HG02588 (cell line): ENCODE results near the gene NME4.

ENCODE experiments used
- ATAC-seq: cut with Tn5 transposase; IDR thresholded peaks from one replicate; pipeline ENCODE4 v1.9.1; 2021; ENCODE audit warnings: mild to moderate bottlenecking, moderate library complexity; ENCODE audit not compliant: unreplicated experiment

NME4 gene

DNA sequence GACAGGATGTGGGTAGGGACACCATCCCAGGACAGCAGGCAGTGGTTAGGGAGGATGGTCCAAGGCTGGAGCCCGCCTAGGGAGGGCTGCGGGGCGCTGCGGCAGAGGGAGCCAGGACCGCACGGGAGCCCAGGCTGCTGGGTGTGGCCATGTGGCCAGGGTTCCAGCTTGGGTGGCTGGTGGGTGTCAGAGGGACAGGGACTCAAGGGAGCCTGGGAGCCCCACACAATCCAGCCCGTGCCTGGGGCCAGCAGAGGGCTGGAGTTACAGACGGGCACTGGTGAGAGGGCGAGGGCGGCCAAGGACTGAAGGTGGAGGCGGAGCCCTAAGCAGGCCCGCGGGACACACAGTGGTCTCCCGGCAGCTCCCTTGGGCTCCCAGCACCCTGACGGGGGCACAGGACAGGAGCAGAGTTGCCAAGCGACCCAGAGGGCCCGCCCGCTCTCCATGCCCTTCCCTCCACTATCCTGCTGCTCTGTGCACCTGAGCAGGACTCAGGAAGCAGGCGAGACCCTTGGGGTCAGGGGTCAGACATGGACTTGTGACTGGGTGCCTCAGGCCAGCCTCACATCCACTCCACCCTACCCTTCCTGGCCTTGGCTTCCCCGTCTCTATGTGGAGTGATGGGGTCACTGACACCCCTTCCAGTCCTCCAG lies 33.8 kb upstream of the NME4 start:
- ATAC-seq, result no peak

DNA sequence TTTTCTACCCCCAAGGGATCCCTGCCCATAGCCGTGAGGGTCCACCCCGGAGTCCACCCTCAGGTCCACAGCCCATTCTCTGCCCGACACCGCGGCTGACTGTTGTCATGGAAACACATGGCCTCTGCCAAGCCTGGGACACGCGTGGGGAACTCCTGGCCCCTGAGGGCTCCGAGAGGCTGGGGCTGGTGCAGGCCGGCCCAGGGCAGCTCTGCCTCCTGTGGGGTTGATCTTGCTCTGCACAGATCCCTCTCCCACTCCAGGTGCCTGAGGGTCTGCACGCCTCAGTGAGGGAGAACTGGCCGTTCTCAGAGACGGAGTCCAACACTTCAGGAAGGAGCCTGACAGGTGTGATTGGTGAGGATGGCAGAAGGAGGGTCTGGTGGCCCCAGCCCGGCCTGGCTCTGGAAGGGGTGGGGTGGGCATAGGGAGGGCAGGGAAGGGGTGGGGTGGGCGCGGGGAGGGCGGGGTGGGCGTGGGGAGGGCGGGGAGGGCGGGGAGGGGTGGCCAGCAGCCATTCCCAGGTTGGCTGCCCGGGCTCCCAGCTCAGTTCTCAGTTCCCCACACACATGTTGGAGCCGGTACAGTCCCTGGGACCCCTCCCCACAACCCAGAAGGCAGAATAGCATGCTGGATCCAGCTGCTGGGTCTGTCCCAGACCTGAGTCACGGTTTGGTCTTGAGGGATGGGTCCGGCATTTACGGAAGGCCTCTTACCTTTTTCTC lies 33.1 kb upstream of the NME4 start:
- no peak for ATAC-seq

DNA sequence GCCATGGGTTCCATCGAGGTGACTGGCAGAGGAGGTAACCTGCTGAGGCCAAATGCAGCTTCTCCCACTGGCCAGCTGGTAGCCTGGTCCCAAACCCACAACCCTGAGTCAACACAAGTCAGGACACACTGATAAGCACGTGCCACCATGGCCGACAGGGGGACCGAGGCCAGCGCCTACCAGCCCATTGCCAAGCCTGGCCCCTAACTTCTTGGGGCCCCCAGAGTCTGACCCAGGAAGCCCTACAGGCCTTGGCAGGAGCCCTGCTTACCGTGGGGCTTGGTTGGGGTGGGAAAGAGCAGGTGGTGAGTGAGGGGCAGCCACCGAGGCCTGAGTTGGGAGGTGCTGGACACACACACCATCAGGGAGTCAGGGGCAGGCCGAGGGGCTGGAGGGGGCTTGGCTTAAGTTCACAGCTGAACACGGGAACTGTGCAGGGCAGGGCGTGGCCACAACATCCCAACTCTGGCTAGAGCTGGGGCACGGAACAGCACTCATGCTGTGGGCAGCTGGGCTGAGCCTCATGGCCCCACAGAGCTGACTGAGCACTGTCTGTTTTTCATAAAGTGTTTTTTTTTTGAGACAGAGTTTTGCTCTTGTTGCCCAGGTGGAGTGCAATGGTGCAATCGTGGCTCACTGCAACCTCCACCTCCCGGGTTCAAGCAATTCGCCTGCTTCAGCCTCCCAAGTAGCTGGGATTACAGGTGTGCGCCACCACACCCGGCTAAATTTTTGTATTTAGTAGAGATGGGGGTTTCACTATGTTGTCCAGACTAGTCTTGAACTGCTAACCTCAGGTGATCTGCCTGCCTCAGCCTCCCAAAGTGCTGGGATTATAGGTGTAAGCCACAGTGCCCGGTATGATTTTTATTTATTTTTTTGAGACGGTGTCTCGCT lies 32.2 kb upstream of the NME4 start:
- no peak for ATAC-seq

DNA sequence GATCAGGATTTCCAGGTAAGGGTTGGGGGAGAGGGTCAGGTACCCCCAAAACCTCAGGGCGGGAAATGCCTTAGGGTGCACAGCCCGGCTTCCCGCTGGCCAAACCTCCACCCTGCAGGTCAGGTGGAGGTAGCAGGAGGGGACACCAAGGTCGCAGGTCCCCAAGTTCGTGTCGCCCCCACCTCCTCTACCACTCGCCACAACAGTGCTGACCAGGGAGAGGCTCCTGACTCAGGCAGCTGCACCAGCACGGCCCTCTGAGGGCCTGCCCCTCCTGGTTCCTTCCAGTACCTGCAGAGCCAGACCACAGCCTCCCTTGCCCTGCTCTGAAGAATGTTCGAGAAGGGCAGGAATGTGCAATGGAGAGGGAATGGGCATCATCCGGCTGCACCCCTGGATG lies 30.5 kb upstream of the NME4 start:
- ATAC-seq, result no peak

GRCh38 chr16:367333-367903 lies 29.6 kb upstream of the NME4 start:
- ATAC-seq, result no peak

DNA sequence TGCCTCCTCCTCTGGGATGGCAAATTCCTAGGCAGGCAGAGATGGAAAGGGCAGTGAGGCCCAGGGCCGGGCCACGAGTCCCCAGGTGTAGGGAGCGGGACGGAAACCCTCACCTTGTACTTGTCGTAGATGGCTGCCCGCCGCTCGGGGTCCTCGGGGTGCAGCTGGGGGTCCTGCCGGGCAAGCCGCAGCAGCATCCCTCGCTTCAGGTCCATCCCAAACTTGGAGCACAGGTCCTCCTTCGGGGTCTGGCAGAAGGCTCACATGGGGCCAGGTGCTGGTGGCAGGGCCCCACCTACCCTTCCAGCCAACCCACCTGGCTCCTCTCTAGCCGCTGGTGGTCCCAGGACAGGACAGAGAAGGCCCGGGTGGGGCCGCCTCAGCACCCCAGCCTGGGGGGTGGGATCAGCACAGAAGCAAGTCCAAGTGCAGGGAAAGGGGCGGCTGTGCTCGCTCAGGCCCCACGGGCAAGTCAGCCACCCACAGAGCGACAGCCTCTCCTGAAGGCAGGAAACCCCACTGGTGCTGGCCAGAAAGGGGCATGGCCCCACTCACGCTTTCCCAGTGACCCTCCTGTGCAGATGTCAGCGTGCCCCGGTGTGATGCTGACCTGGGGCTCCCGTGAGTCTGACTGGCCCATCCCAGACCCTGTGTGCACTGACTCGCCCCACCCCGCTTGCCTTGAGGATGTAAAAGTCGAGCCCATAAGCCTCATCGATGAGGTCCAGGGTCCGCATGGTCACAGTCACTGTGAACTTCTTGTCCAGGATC lies 28.4 kb upstream of the NME4 start:
- no peak for ATAC-seq

GRCh38 chr16:369275-369865 lies 27.6 kb upstream of the NME4 start:
- no peak for ATAC-seq

DNA sequence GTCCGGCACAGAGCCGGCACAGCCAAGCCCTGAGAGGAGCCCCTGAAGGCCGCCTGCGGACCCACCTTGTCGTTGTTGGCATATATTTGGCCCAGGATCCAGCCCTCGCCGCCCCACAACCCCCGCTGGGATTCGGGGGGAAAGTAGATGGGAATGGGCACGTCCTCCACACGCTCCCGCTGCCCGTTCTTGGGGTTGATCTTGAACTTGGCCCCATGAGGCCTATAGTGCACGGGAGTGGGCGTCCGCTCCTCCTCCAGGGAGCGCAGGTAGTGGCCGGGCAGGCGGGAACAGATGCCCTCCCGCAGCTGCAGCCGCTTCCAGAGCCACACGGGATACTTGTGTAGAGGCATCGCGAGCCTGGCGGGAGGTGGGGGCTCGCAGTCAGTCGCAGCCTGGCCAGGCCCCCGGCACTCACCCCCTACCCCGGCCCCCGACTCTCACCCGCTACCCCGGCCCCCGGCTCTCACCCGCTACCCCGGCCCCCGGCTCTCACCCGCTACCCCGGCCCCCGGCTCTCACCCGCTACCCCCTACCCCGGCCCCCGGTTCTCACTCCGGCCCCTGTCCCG lies 27.0 kb upstream of the NME4 start:
- no peak for ATAC-seq

DNA sequence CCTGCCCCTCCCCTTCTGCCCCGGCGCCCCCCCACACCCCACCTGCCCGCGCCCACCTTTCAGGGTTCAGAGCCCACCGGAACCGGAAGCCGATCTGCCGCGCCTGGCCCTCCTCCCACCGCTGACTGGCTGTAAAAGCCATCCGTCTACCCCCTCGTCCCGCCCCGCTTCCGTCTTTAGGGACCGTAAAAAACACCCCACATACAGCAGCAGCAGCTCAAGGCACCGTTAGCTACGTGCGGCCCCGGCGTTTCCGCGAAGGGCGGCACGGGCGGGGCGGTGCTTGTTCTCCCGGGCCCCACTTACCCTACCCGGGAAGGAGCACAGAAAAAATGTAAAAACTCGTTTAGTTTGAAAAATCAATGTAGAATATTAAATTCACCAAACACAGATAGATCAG lies 26.6 kb upstream of the NME4 start, which contains the start of gene MRPL28:
Gene MRPL28, minus strand, starts transcription at position 96 of the 400 bp plus-strand sequence. CDS start 320 bp downstream, outside the sequence.
- ATAC-seq, result peak; percentile 74

DNA sequence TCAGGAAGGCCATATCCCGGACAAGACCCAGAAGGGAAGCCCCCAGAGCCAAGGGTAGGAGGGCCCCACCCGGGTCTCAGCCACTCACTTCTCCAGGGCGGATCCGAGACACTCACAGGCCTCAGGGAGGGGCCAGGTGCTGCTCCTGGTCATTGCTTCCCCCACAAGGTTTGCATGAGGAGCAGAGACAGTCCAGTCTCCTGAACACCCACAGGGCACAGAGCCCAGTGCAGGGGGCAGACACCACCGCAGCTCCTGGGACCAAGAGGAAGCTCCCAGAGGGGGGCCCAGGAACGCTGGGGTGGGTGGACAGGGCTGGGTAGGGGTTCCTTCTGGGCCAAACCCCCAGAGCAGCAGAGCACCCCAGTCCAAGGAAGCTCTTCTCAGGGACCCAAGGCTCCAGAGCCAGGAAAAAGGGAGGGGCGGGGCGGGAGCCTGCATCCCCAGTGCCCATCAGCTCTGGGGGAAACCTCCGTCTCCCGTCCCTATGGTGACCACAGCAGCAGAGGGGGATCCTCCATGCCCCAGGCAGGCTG lies 26.0 kb upstream of the NME4 start:
- ATAC-seq, result no peak

GRCh38 chr16:371515-372301 lies 25.3 kb upstream of the NME4 start:
- no peak for ATAC-seq

DNA sequence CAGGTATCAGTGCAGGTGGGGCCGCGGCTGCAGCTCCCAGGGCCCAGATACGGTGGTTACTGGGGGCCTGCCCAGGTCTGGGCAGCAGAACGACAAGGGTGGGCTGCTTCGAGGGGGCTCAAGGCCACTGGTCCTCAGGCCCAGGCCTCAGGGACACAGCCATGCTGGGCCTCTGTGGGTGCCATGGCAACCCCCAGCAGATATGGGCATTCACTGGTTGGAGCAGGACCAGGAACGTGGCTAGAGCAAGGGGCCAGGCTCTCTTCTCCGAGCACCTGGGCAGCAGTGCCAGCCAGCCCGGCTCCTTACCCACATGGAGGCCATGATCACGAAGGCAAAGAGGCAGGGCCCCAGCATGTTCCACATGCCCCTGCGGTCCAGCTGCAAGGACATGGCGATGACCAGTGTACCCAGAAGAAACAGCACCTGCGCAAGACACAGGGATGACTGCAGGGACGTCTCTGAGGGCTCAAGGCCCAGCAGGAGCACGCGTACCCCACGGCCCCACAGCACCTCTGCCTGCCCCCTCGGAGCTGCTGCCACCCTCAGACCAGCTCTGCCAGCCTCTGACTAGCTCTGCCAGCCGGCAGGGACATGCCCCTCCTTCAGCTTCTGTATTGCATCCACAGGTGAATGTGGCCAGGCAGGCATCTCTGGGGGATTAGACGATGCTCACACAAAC lies 24.6 kb upstream of the NME4 start:
- ATAC-seq, result no peak

- ATAC-seq, result no peak
These were observed 23.9 kb upstream of the NME4 start for GRCh38 chr16:373020-373598.

GRCh38 chr16:373848-374615 lies 23.0 kb upstream of the NME4 start:
- no peak for ATAC-seq

DNA sequence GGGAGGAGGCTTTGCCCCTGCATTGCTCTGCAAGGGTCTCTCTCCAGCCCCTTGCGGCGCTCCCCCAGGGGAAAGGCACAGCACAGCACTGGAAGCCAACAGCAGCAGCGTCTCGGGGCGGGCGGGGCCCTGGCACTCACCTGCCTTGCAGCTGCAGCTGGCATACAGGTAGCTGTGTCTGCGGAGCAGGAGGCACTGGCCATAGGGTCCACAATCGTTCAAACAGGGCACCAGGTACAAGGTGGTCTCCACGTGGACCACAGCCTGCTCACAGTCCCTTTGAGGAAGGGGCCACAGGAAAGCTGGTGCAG lies 22.4 kb upstream of the NME4 start:
- no peak for ATAC-seq

- ATAC-seq, result no peak
These were observed 21.8 kb upstream of the NME4 start for GRCh38 chr16:375212-375611.
